Lower lobe of right lung (tissue), 2 donors: ENCODE results near the gene SNN. TPM values are rescaled to one million over a fixed set of nuclear protein-coding genes. Genes with fewer than 3 reads are reported as not detected.

Experiments used
- ATAC-seq, 2 donors: fragments of 200-7000 bp; cut with Tn5 transposase; one replicate each; pipeline ENCODE4 v1.9.1; 2020 to 2022; ENCODE audit warnings: mild to moderate bottlenecking in 2 of 2, moderate library complexity in 2 of 2
- DNase-seq: peaks from one replicate; pipeline ENCODE4 v3.0.0-alpha.2; 2020
- H3K27ac ChIP-seq: fragments of 200-600 bp; one replicate; pipeline ENCODE4 v1.8.0; 2022
- H3K27me3 ChIP-seq: fragments of 200-600 bp; one replicate; pipeline ENCODE4 v1.8.0; 2022; ENCODE audit warnings: low read depth
- H3K36me3 ChIP-seq: fragments of 200-600 bp; one replicate; pipeline ENCODE4 v1.8.0; 2022; ENCODE audit warnings: mild to moderate bottlenecking
- H3K4me1 ChIP-seq: fragments of 200-600 bp; one replicate; pipeline ENCODE4 v1.8.0; 2022
- H3K4me3 ChIP-seq: fragments of 200-600 bp; one replicate; pipeline ENCODE4 v1.8.0; 2022; ENCODE audit warnings: mild to moderate bottlenecking
- H3K9me3 ChIP-seq: fragments of 200-600 bp; one replicate; pipeline ENCODE4 v1.8.0; 2022
- CTCF ChIP-seq: fragments of 200-600 bp; IDR thresholded peaks from one replicate; pipeline ENCODE4 v1.8.0; 2022; ENCODE audit warnings: antibody characterized with exemption, mild to moderate bottlenecking
- intact Hi-C: fragments of 100-400 bp; cut with DNase I; formaldehyde crosslinking; loops from one replicate; pipeline ENCODE4 v1.11.0; 2022
- total RNA-seq: library from RNA; stranded (reverse); fragmentation: NEBNext Ultra II Directional; extraction: Animal tissue kit (Norgen Biotek cat#: 25700); gene quantifications from one replicate; pipeline ENCODE4 v1.2.1, GENCODE V29; 2021
- donor health status: DM: no; HTN: yes; CAD: no; lungs with severe emphysema.

The SNN gene
- total RNA-seq, 1 donor from 2014 or later: 25.5 TPM

- ATAC-seq (no peak), DNase-seq (no peak)
- Histone ChIP-seq H3K9me3 (no peaks in the 10 kb centered on the region), H3K27me3 (no peaks in the 10 kb centered on the region), H3K4me1 (peaks cover 11% of the 10 kb centered on the region), H3K36me3 (no peaks in the 10 kb centered on the region), H3K4me3 (no peak overlapping the region), H3K27ac (no peak overlapping the region)
- intact Hi-C loops: no loop called here
- TF ChIP-seq CTCF: no peak
Observed at GRCh38 chr16:11665071-11665491, 3.2 kb upstream of the SNN start.

- intact Hi-C loops: no loop called here
- ATAC-seq: no peak
Observed at GRCh38 chr16:11666103-11667055, 1.9 kb upstream of the SNN start.

GRCh38 chr16:11667221-11667823, 933 bp upstream of the SNN start:
- ATAC-seq: no peak
- no peak for TF ChIP-seq CTCF
- H3K36me3 ChIP-seq: no peaks in the 10 kb centered on the region
- peaks cover 33% of the 10 kb centered on the region for H3K4me1 ChIP-seq
- intact Hi-C loops: no loop called here
- no peaks in the 10 kb centered on the region for H3K9me3 ChIP-seq
- no peaks in the 10 kb centered on the region for H3K27me3 ChIP-seq
- DNase-seq: no peak
- no peak overlapping the region for H3K27ac ChIP-seq
- peak overlapping the region; percentile 57 for H3K4me3 ChIP-seq

More at GRCh38 chr16:11666103-11667055, 1.9 kb upstream of the SNN start:
- H3K27ac ChIP-seq: no peak overlapping the region
- H3K4me1 ChIP-seq: peaks cover 24% of the 10 kb centered on the region
- H3K27me3 ChIP-seq: no peaks in the 10 kb centered on the region
- no peaks in the 10 kb centered on the region for H3K9me3 ChIP-seq
- no peak for TF ChIP-seq CTCF
- no peak for DNase-seq
- no peak overlapping the region for H3K4me3 ChIP-seq
- H3K36me3 ChIP-seq: no peaks in the 10 kb centered on the region

GRCh38 chr16:11668623-11669379, 546 bp downstream of the SNN start:
- Histone ChIP-seq H3K27me3 (no peaks in the 10 kb centered on the region), H3K27ac (peak overlapping the region; percentile 70), H3K36me3 (no peaks in the 10 kb centered on the region), H3K9me3 (no peaks in the 10 kb centered on the region), H3K4me1 (peaks cover 48% of the 10 kb centered on the region), H3K4me3 (peak overlapping the region; percentile 86)
- DNase-seq (no peak), ATAC-seq (peak; percentile 5 to 41)
- intact Hi-C loops: no loop called here
- TF ChIP-seq CTCF: no peak

GRCh38 chr16:11669380-11670146, 1.3 kb downstream of the SNN start:
- DNase-seq: peak; percentile 77
- Histone ChIP-seq H3K4me3 (peak overlapping the region; percentile 86), H3K27ac (peak overlapping the region; percentile 70), H3K4me1 (peaks cover 56% of the 10 kb centered on the region), H3K36me3 (no peaks in the 10 kb centered on the region), H3K9me3 (no peaks in the 10 kb centered on the region), H3K27me3 (no peaks in the 10 kb centered on the region)
- ATAC-seq: peak; percentile 15 to 37
- intact Hi-C loops: no loop called here
- TF ChIP-seq CTCF: no peak
